ENCODE results near the gene NEMF. TPM values are rescaled to one million over a fixed set of nuclear protein-coding genes. Genes with fewer than 3 reads are reported as not detected.

Gene NEMF
- polyA plus RNA-seq, 1 donor from 2014 or later, result 91.0 TPM

GRCh38 chr14:49858383-49858782, 5.8 kb upstream of the NEMF start:
- H3K9me3 ChIP-seq (ENCODE audit: low read length), result no peaks in the 10 kb centered on the region
- H3K27ac ChIP-seq (ENCODE audit: low read length), result no peak overlapping the region
- H3K4me3 ChIP-seq (ENCODE audit: low read length), result no peak overlapping the region
- peaks cover 10% of the 10 kb centered on the region for H3F3A ChIP-seq (ENCODE audit: insufficient read depth, low read length, poor library complexity, severe bottlenecking)
- no peaks in the 10 kb centered on the region for H3K9me2 ChIP-seq (ENCODE audit: insufficient read depth, low read length)
- no peak overlapping the region for H3K9ac ChIP-seq (ENCODE audit: low read length)
- no peak overlapping the region for H3K4me2 ChIP-seq (ENCODE audit: low read length)
- H4K20me1 ChIP-seq (ENCODE audit: insufficient read depth), result no peaks in the 10 kb centered on the region
- H2AFZ ChIP-seq (ENCODE audit: low read depth, low read length), result no peak overlapping the region
- TF ChIP-seq CTCF (IDR thresholded peaks at IDR 0.05; ENCODE audit: poor library complexity, severe bottlenecking), result no peak
- TF ChIP-seq POLR2AphosphoS5 (IDR thresholded peaks at IDR 0.05), result no peak
- TF ChIP-seq SMC3 (conservative IDR thresholded peaks at IDR 0.05; ENCODE audit: poor library complexity), result no peak
- no peak for TF ChIP-seq RAD21 (conservative IDR thresholded peaks at IDR 0.05)
- TF ChIP-seq REST (IDR thresholded peaks at IDR 0.05; ENCODE audit: borderline replicate concordance), result no peak
- TF ChIP-seq EP300 (conservative IDR thresholded peaks at IDR 0.05; ENCODE audit: poor library complexity, severe bottlenecking), result no peak
- no peak for TF ChIP-seq TAF1 (IDR thresholded peaks at IDR 0.05; ENCODE audit: low read depth)
- H3K27me3 ChIP-seq (ENCODE audit: insufficient read depth, low read depth, low read length), result no peaks in the 10 kb centered on the region
- no peaks in the 10 kb centered on the region for H3K79me2 ChIP-seq (replicated peaks; ENCODE audit: insufficient read depth, low read length)
- no peaks in the 10 kb centered on the region for H3K36me3 ChIP-seq (ENCODE audit: insufficient read depth, low read length)

- H3K27me3 ChIP-seq (ENCODE audit: insufficient read depth, low read depth, low read length), result no peaks in the 10 kb centered on the region
- H2AFZ ChIP-seq (ENCODE audit: low read depth, low read length), result no peak overlapping the region
- no peak overlapping the region for H3K9ac ChIP-seq (ENCODE audit: low read length)
- H3K4me2 ChIP-seq (ENCODE audit: low read length), result no peak overlapping the region
- H3F3A ChIP-seq (ENCODE audit: insufficient read depth, low read length, poor library complexity, severe bottlenecking), result peaks cover 5% of the 10 kb centered on the region
- no peaks in the 10 kb centered on the region for H4K20me1 ChIP-seq (ENCODE audit: insufficient read depth)
- H3K4me3 ChIP-seq (ENCODE audit: low read length), result no peak overlapping the region
- H3K9me2 ChIP-seq (ENCODE audit: insufficient read depth, low read length), result no peaks in the 10 kb centered on the region
- no peaks in the 10 kb centered on the region for H3K9me3 ChIP-seq (ENCODE audit: low read length)
- no peak overlapping the region for H3K27ac ChIP-seq (ENCODE audit: low read length)
- peaks cover under 1% of the 10 kb centered on the region for H3K79me2 ChIP-seq (replicated peaks; ENCODE audit: insufficient read depth, low read length)
- TF ChIP-seq EZH2 (IDR thresholded peaks at IDR 0.05; ENCODE audit: borderline replicate concordance, insufficient read depth, low read length, poor library complexity, severe bottlenecking) (no peak), TAF1 (IDR thresholded peaks at IDR 0.05; ENCODE audit: low read depth) (no peak), SMC3 (conservative IDR thresholded peaks at IDR 0.05; ENCODE audit: poor library complexity) (no peak), CTCF (IDR thresholded peaks at IDR 0.05; ENCODE audit: poor library complexity, severe bottlenecking) (no peak), POLR2AphosphoS5 (IDR thresholded peaks at IDR 0.05) (no peak), REST (IDR thresholded peaks at IDR 0.05; ENCODE audit: borderline replicate concordance) (no peak), MXI1 (conservative IDR thresholded peaks at IDR 0.05; ENCODE audit: poor library complexity, severe bottlenecking) (no peak), EP300 (conservative IDR thresholded peaks at IDR 0.05; ENCODE audit: poor library complexity, severe bottlenecking) (no peak), RAD21 (conservative IDR thresholded peaks at IDR 0.05) (no peak)
- no peaks in the 10 kb centered on the region for H3K36me3 ChIP-seq (ENCODE audit: insufficient read depth, low read length)
These were observed 4.9 kb upstream of the NEMF start for GRCh38 chr14:49857427-49858003.
